Stimulated activated effector memory CD8-positive, alpha-beta T cell treated with anti-CD3 and anti-CD28 coated beads, Interleukin-12 subunit alpha, Interleukin-12 subunit beta, amount 100 ng/mL, for 72 hours (primary cell): ENCODE measurements around the gene CPLX3.

Source experiments
- ATAC-seq: fragments of 150-1000 bp; cut with Tn5 transposase; 2 replicates; pipeline ENCODE4 v1.10.0; 2021
- DNase-seq, 2 donors: peaks; one replicate each; pipeline ENCODE4 v3.0.0; 2021 to 2022; ENCODE audit warnings: low spot score in 2 of 2
- H3K27ac Mint-ChIP-seq: one replicate; pipeline ENCODE4 v1.8.0; 2022; ENCODE audit warnings: mild to moderate bottlenecking, mixed read lengths
- H3K36me3 Mint-ChIP-seq: one replicate; pipeline ENCODE4 v1.8.0; 2022; ENCODE audit warnings: mild to moderate bottlenecking, mixed read lengths
- H3K4me1 Mint-ChIP-seq: one replicate; pipeline ENCODE4 v1.8.0; 2022; ENCODE audit warnings: mixed read lengths
- H3K4me3 Mint-ChIP-seq: one replicate; pipeline ENCODE4 v1.8.0; 2022; ENCODE audit warnings: mild to moderate bottlenecking, mixed read lengths
- H3K9me3 Mint-ChIP-seq: one replicate; pipeline ENCODE4 v1.8.0; 2022; ENCODE audit warnings: mixed read lengths

CPLX3 gene

GRCh38 chr15:74826364-74826819 is at the start of gene CPLX3:
TSS of gene CPLX3 (plus strand) at chr15:74826627. CDS start at chr15:74826704, 77 bp downstream.
- Mint-ChIP-seq H3K36me3 (no peaks in the 10 kb centered on the region), H3K4me3 (no peak within 1 kb of the TSS), H3K4me1 (peaks cover 34% of the 10 kb centered on the region), H3K9me3 (no peaks in the 10 kb centered on the region), H3K27ac (no peak within 1 kb of the TSS)
- ATAC-seq = peak; percentile 20
- peak in 1 of 2 donors; percentile 44 for DNase-seq

GRCh38 chr15:74776821-74777768 is 49.3 kb upstream of the CPLX3 start:
- DNase-seq = peak in 1 of 2 donors; percentile 77
- Mint-ChIP-seq H3K36me3 (peaks cover 18% of the 10 kb centered on the region), H3K4me3 (peak overlapping the region; percentile 96), H3K27ac (peak overlapping the region; percentile 99), H3K4me1 (peaks cover 55% of the 10 kb centered on the region), H3K9me3 (no peaks in the 10 kb centered on the region)
- ATAC-seq = peak; percentile 53

- peaks cover 55% of the 10 kb centered on the region for H3K4me1 Mint-ChIP-seq
- no peaks in the 10 kb centered on the region for H3K9me3 Mint-ChIP-seq
- peak overlapping the region; percentile 99 for H3K27ac Mint-ChIP-seq
- H3K4me3 Mint-ChIP-seq = peak overlapping the region; percentile 96
- ATAC-seq = no peak
- no peak for DNase-seq
- peaks cover 23% of the 10 kb centered on the region for H3K36me3 Mint-ChIP-seq
Observed at GRCh38 chr15:74777769-74778598, 48.4 kb upstream of the CPLX3 start.

- Mint-ChIP-seq H3K36me3 (peaks cover 29% of the 10 kb centered on the region), H3K27ac (peak overlapping the region; percentile 99), H3K4me3 (peak overlapping the region; percentile 96), H3K4me1 (peaks cover 59% of the 10 kb centered on the region), H3K9me3 (no peaks in the 10 kb centered on the region)
- DNase-seq = no peak
- ATAC-seq = no peak
Observed at GRCh38 chr15:74778599-74778970, 47.8 kb upstream of the CPLX3 start.

- H3K27ac Mint-ChIP-seq = peak overlapping the region; percentile 99
- H3K4me1 Mint-ChIP-seq = peaks cover 65% of the 10 kb centered on the region
- H3K9me3 Mint-ChIP-seq = no peaks in the 10 kb centered on the region
- ATAC-seq (no peak), DNase-seq (no peak)
- peaks cover 36% of the 10 kb centered on the region for H3K36me3 Mint-ChIP-seq
- H3K4me3 Mint-ChIP-seq = peak overlapping the region; percentile 96
Observed at GRCh38 chr15:74779162-74779648, 47.2 kb upstream of the CPLX3 start.

GRCh38 chr15:74780523-74781430 is 45.6 kb upstream of the CPLX3 start:
- peaks cover 50% of the 10 kb centered on the region for H3K36me3 Mint-ChIP-seq
- peak in 1 of 2 donors; percentile 69 for DNase-seq
- peak overlapping the region; percentile 96 for H3K4me3 Mint-ChIP-seq
- H3K4me1 Mint-ChIP-seq = peaks cover 81% of the 10 kb centered on the region
- ATAC-seq = peak; percentile 27
- peak overlapping the region; percentile 99 for H3K27ac Mint-ChIP-seq
- H3K9me3 Mint-ChIP-seq = no peaks in the 10 kb centered on the region

- H3K9me3 Mint-ChIP-seq = no peaks in the 10 kb centered on the region
Observed at GRCh38 chr15:74781431-74782258, 44.8 kb upstream of the CPLX3 start, which contains the start of gene CSK. TSS of gene CSK (plus strand) at chr15:74782080. CDS start at chr15:74798298, 16,218 bp downstream.

GRCh38 chr15:74782259-74783071 is 44.0 kb upstream of the CPLX3 start:
- peak; percentile 27 for ATAC-seq
- Mint-ChIP-seq H3K4me3 (peak overlapping the region; percentile 96), H3K4me1 (peaks cover 83% of the 10 kb centered on the region)

More at GRCh38 chr15:74781431-74782258, 44.8 kb upstream of the CPLX3 start, which contains the start of gene CSK:
- Mint-ChIP-seq H3K36me3 (peaks cover 57% of the 10 kb centered on the region), H3K4me1 (peaks cover 83% of the 10 kb centered on the region), H3K4me3 (peak within 1 kb of the TSS; percentile 96), H3K27ac (peak within 1 kb of the TSS; percentile 99)
- DNase-seq (peak; percentile 84 to 89), ATAC-seq (peak; percentile 75)

GRCh38 chr15:74783072-74783807 is 43.2 kb upstream of the CPLX3 start:
- Mint-ChIP-seq H3K4me3 (peak overlapping the region; percentile 96), H3K36me3 (peaks cover 66% of the 10 kb centered on the region), H3K27ac (peak overlapping the region; percentile 96), H3K4me1 (peaks cover 83% of the 10 kb centered on the region), H3K9me3 (no peaks in the 10 kb centered on the region)
- DNase-seq (peak in 1 of 2 donors; percentile 66), ATAC-seq (no peak)

More at GRCh38 chr15:74782259-74783071, 44.0 kb upstream of the CPLX3 start:
- H3K27ac Mint-ChIP-seq = peak overlapping the region; percentile 96
- peaks cover 59% of the 10 kb centered on the region for H3K36me3 Mint-ChIP-seq
- DNase-seq = peak in 1 of 2 donors; percentile 70
- H3K9me3 Mint-ChIP-seq = no peaks in the 10 kb centered on the region

- H3K9me3 Mint-ChIP-seq = no peaks in the 10 kb centered on the region
- H3K36me3 Mint-ChIP-seq = peaks cover 71% of the 10 kb centered on the region
- peaks cover 83% of the 10 kb centered on the region for H3K4me1 Mint-ChIP-seq
- H3K4me3 Mint-ChIP-seq = peak overlapping the region; percentile 96
- ATAC-seq = no peak
- H3K27ac Mint-ChIP-seq = peak overlapping the region; percentile 96
- DNase-seq = no peak
Observed at GRCh38 chr15:74783808-74784175, 42.6 kb upstream of the CPLX3 start.

GRCh38 chr15:74784426-74785193 is 41.8 kb upstream of the CPLX3 start:
- no peaks in the 10 kb centered on the region for H3K9me3 Mint-ChIP-seq
- no peak for ATAC-seq
- peak overlapping the region; percentile 96 for H3K27ac Mint-ChIP-seq
- peak overlapping the region; percentile 96 for H3K4me3 Mint-ChIP-seq
- H3K36me3 Mint-ChIP-seq = peaks cover 80% of the 10 kb centered on the region
- no peak for DNase-seq
- H3K4me1 Mint-ChIP-seq = peaks cover 83% of the 10 kb centered on the region
